GM12892 (cell line): ENCODE results near the gene TRIM8.

Experiments used
- POLR2A ChIP-seq: IDR thresholded peaks from 2 replicates; pipeline ENCODE4 v1.6.1; 2011; ENCODE audit warnings: low read depth, low read length, control low read depth
- POLR2AphosphoS5 ChIP-seq: IDR thresholded peaks from 2 replicates; pipeline ENCODE4 v1.6.1; 2011; ENCODE audit warnings: low read depth, low read length, control low read depth

DNA sequence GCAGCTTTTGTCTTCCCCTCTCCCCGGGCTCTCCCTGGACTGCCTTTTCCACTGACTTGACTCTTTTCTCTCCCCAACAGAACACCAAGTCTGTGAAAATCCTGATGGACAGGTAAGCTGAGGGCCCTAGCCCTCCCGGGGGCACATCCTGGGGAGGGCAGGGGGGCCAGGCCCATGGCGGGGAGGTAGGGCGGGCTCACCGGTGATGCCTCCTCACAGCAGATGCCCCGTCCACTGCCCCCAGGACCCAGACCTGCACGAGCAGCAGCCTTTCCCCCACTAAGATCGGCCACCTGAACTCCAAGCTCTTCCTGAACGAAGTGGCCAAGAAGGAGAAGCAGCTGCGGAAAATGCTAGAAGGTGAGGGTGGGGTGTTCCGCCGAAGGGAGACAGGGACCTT lies 11.7 kb downstream of the TRIM8 start:
- TF ChIP-seq POLR2A (no peak), POLR2AphosphoS5 (no peak)
